Tibial nerve (tissue), 3 donors: ENCODE results near the gene SHROOM3.

Experiments used
- POLR2A ChIP-seq, 2 donors: fragments of 450-650 bp; IDR thresholded peaks; one replicate each; pipeline ENCODE4 v1.6.1; 2017; ENCODE audit warnings: antibody characterized with exemption in 2 of 2, mild to moderate bottlenecking in 2 of 2, moderate library complexity in 2 of 2
- TF ChIP-seq, protein P1 (sequence below), 5 experiments: fragments of 200-600 bp in 3 of 5; fragments of 450-650 bp in 2 of 5; sonication (generic) in 3 of 5; IDR thresholded peaks; one replicate each; pipeline ENCODE4 v1.5.1; 2016 to 2019; ENCODE audit warnings: antibody characterized with exemption in 5 of 5, mild to moderate bottlenecking in 3 of 5, moderate library complexity in 2 of 5

DNA sequence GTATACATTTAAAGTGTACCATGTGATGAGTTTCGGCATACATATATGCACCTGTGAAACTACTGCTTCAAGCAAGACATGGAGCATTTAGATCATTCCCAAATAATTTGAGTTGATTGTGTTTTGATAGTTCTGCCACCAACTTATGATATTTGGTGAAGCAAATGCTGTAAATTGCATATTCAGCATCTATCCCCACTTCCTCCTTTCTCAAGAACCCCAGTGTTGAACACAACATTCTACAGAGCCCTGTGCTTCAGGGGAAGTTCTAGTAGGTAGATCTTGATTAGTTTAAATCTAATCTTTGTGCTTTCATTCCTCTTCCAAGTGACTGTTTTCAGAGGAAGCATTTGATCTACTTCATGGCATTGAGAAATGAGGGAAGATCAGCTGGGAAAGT is 5.4 kb upstream of the SHROOM3 start:
- TF ChIP-seq, protein P1, sequence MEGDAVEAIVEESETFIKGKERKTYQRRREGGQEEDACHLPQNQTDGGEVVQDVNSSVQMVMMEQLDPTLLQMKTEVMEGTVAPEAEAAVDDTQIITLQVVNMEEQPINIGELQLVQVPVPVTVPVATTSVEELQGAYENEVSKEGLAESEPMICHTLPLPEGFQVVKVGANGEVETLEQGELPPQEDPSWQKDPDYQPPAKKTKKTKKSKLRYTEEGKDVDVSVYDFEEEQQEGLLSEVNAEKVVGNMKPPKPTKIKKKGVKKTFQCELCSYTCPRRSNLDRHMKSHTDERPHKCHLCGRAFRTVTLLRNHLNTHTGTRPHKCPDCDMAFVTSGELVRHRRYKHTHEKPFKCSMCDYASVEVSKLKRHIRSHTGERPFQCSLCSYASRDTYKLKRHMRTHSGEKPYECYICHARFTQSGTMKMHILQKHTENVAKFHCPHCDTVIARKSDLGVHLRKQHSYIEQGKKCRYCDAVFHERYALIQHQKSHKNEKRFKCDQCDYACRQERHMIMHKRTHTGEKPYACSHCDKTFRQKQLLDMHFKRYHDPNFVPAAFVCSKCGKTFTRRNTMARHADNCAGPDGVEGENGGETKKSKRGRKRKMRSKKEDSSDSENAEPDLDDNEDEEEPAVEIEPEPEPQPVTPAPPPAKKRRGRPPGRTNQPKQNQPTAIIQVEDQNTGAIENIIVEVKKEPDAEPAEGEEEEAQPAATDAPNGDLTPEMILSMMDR (IDR thresholded peaks at IDR 0.05), result no peak
- TF ChIP-seq POLR2A (IDR thresholded peaks at IDR 0.05), result no peak
